ENCODE data around the gene CEBPG.

DNA sequence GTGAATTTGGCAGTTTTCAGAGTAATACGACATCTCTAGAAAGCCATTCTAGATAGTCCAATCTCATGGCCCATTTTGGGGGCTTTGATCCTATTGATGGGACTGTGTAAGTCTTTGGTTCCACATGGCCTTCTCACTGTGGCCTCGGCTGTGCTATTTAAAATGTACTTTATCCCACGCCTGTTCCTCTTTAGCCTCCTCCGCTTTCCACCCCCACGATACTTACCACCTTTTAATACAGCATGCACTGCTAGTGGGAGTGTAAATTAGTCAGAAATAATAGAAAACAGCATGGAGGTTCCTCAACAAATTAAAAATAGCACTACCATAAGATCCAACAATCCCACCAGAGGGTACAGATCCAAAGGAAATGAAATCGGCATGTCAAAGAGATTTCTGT is 28.3 kb upstream of the CEBPG start:
- TF ChIP-seq, protein P1, sequence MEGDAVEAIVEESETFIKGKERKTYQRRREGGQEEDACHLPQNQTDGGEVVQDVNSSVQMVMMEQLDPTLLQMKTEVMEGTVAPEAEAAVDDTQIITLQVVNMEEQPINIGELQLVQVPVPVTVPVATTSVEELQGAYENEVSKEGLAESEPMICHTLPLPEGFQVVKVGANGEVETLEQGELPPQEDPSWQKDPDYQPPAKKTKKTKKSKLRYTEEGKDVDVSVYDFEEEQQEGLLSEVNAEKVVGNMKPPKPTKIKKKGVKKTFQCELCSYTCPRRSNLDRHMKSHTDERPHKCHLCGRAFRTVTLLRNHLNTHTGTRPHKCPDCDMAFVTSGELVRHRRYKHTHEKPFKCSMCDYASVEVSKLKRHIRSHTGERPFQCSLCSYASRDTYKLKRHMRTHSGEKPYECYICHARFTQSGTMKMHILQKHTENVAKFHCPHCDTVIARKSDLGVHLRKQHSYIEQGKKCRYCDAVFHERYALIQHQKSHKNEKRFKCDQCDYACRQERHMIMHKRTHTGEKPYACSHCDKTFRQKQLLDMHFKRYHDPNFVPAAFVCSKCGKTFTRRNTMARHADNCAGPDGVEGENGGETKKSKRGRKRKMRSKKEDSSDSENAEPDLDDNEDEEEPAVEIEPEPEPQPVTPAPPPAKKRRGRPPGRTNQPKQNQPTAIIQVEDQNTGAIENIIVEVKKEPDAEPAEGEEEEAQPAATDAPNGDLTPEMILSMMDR (IDR thresholded peaks at IDR 0.05; ENCODE audit: low read length) = no peak
- no peak for TF ChIP-seq EZH2 (optimal IDR thresholded peaks at IDR 0.05; ENCODE audit: low read depth, low read length)
- no peak for TF ChIP-seq EZH2phosphoT487 (IDR thresholded peaks at IDR 0.05; ENCODE audit: low read length)

Data from MM.1S (cell line).